A549 (cell line): ENCODE measurements around the gene COL17A1. TPM values are rescaled to one million over a fixed set of nuclear protein-coding genes. Genes with fewer than 3 reads are reported as not detected.

Experiments used
- ATAC-seq, 2 experiments: fragments of 200-7000 bp in 1 of 2; fragments of >200 bp in 1 of 2; cut with Nextera tagmentation in 1 of 2; cut with Tn5 transposase in 1 of 2; 3 replicates each; pipeline versions ENCODE4 v1.8.0 to v1.9.1; 2018 to 2020; ENCODE audit warnings: mild to moderate bottlenecking in 1 of 2, moderate library complexity in 1 of 2
- CTCF ChIA-PET: fragments of 300-600 bp; sonication (Branson Sonifier 250); formaldehyde crosslinking; extraction: SDS; loops from one replicate; lab custom pipeline; 2021; ENCODE audit warnings: antibody characterized with exemption, inconsistent platforms; lab: Yijun Ruan, JAX
- POLR2A ChIA-PET: fragments of 350-600 bp; formaldehyde crosslinking; extraction: SDS; loops from one replicate; lab custom pipeline; 2021; ENCODE audit warnings: antibody characterized with exemption, inconsistent platforms; lab: Yijun Ruan, JAX
- DNase-seq, 2 experiments: peaks; one replicate each; pipeline versions ENCODE4 v3.0.0 to v3.0.0-alpha.2; 2011 to 2016; ENCODE audit warnings: low read depth in 1 of 2, low spot score in 1 of 2
- FAIRE-seq: peaks from 2 replicates; lab custom pipeline; 2011; peaks lifted over from hg19 to GRCh38; lab: Jason Lieb, UNC
- H3K27ac ChIP-seq, 2 experiments: fragments of >200 bp; sonication (Bioruptor Twin); formaldehyde crosslinking; 3 replicates each; pipeline ENCODE4 v1.5.1; 2016 to 2017
- H3K4me1 ChIP-seq: fragments of >200 bp; sonication (Bioruptor Twin); formaldehyde crosslinking; 3 replicates; pipeline ENCODE4 v1.6.1; 2016
- H3K4me2 ChIP-seq: fragments of >200 bp; sonication (Bioruptor Twin); formaldehyde crosslinking; 3 replicates; pipeline ENCODE4 v1.6.1; 2016
- H3K4me3 ChIP-seq: fragments of >200 bp; sonication (Bioruptor Twin); formaldehyde crosslinking; 3 replicates; pipeline ENCODE4 v1.5.1; 2016
- H3K9me3 ChIP-seq: fragments of >200 bp; sonication (Bioruptor Twin); formaldehyde crosslinking; 3 replicates; pipeline ENCODE4 v1.6.1; 2016
- CBX8 ChIP-seq: fragments of 200-600 bp; sonication (generic); IDR thresholded peaks from 2 replicates; pipeline ENCODE4 v1.6.1; 2016
- CEBPB ChIP-seq, 2 experiments: fragments of >200 bp in 1 of 2; sonication (Bioruptor Twin) in 1 of 2; formaldehyde crosslinking in 1 of 2; IDR thresholded peaks; 2 replicates each; pipeline ENCODE4 v1.6.1; 2012 to 2016
- EHF ChIP-seq: fragments of 250-450 bp; sonication (Bioruptor Pico); IDR thresholded peaks from 2 replicates; pipeline ENCODE4 v1.5.0; 2020; ENCODE audit warnings: mild to moderate bottlenecking
- EHMT2 ChIP-seq: fragments of 200-600 bp; sonication (generic); IDR thresholded peaks from 2 replicates; pipeline ENCODE4 v1.6.1; 2016; ENCODE audit warnings: antibody characterized with exemption, low read depth, mild to moderate bottlenecking, moderate library complexity
- GATA3 ChIP-seq: IDR thresholded peaks from 2 replicates; pipeline ENCODE4 v1.6.1; 2012; ENCODE audit warnings: borderline replicate concordance
- HEYL ChIP-seq: fragments of 250-450 bp; sonication (Bioruptor Pico); IDR thresholded peaks from 2 replicates; pipeline ENCODE4 v1.8.0; 2021; ENCODE audit warnings: mild to moderate bottlenecking, moderate library complexity
- HOXB5 ChIP-seq: fragments of 250-450 bp; sonication (Bioruptor Pico); IDR thresholded peaks from 2 replicates; pipeline ENCODE4 v1.5.0; 2020; ENCODE audit warnings: mild to moderate bottlenecking, moderate library complexity
- JUN ChIP-seq, 2 experiments: fragments of >200 bp; sonication (Bioruptor Twin); formaldehyde crosslinking; IDR thresholded peaks; 2 replicates in 1 of 2; 3 replicates in 1 of 2; pipeline ENCODE4 v1.6.1; 2016 to 2017
- JUNB ChIP-seq: fragments of >200 bp; sonication (Bioruptor Twin); formaldehyde crosslinking; IDR thresholded peaks from 2 replicates; pipeline ENCODE4 v1.6.1; 2016
- PHF8 ChIP-seq: fragments of 200-600 bp; sonication (generic); IDR thresholded peaks from 2 replicates; pipeline ENCODE4 v1.6.1; 2016; ENCODE audit warnings: low read depth, mild to moderate bottlenecking, antibody characterized with exemption, moderate library complexity, borderline replicate concordance
- RAD21 ChIP-seq, 2 experiments: fragments of >200 bp in 1 of 2; sonication (Bioruptor Twin) in 1 of 2; formaldehyde crosslinking in 1 of 2; IDR thresholded peaks in 1 of 2; conservative IDR thresholded peaks in 1 of 2; 2 replicates in 1 of 2; 3 replicates in 1 of 2; pipeline ENCODE4 v1.6.1; 2012 to 2018; ENCODE audit warnings: inconsistent platforms in 1 of 2
- RARB ChIP-seq: fragments of 250-450 bp; sonication (Bioruptor Pico); IDR thresholded peaks from 2 replicates; pipeline ENCODE4 v1.8.0; 2021; ENCODE audit warnings: mild to moderate bottlenecking, moderate library complexity
- RNF2 ChIP-seq: fragments of 200-600 bp; sonication (generic); IDR thresholded peaks from 2 replicates; pipeline ENCODE4 v1.6.1; 2016; ENCODE audit warnings: low read depth, mild to moderate bottlenecking, antibody characterized with exemption, moderate library complexity, borderline replicate concordance
- SREBF2 ChIP-seq: fragments of 450-650 bp; IDR thresholded peaks from 2 replicates; pipeline ENCODE4 v1.6.1; 2014; ENCODE audit warnings: mild to moderate bottlenecking, moderate library complexity
- ZC3H11A ChIP-seq: fragments of 450-650 bp; IDR thresholded peaks from 2 replicates; pipeline ENCODE4 v1.6.1; 2014; ENCODE audit warnings: antibody characterized with exemption, mild to moderate bottlenecking
- ZSCAN20 ChIP-seq: fragments of 250-450 bp; sonication (Bioruptor Pico); IDR thresholded peaks from 2 replicates; pipeline ENCODE4 v1.8.0; 2022; ENCODE audit warnings: mild to moderate bottlenecking, moderate library complexity
- WGBS: methylation state at CpG from one replicate; pipeline ENCODE4 v1.1.6; 2017; ENCODE audit errors: missing lambda C conversion rate; 5-methylcytosine and 5-hydroxymethylcytosine counted together
- polyA plus RNA-seq, 4 experiments: library from polyadenylated mRNA; depleted of rRNA in 3 of 4; stranded (reverse); fragments of >200 nt; fragmentation: RNase III in 1 of 4; extraction: RNeasy Plus Mini Kit Qiagen cat#74134 plus additional on column Dnase treatment in 1 of 4; gene quantifications; 2 replicates in 3 of 4; 3 replicates in 1 of 4; pipeline ENCODE4 v1.2.3, GENCODE V29; 2011 to 2017
- TF ChIP-seq, protein P1 (sequence below): IDR thresholded peaks from 2 replicates; pipeline ENCODE4 v1.6.1; 2012
- TF ChIP-seq, protein P2 (sequence below): fragments of 150-350 bp; IDR thresholded peaks from 2 replicates; pipeline ENCODE4 v1.6.1; 2014; ENCODE audit warnings: low read depth, mild to moderate bottlenecking, low read length
- TF ChIP-seq, protein P3 (sequence below): fragments of 250-450 bp; sonication (Bioruptor Pico); IDR thresholded peaks from 2 replicates; pipeline ENCODE4 v1.5.0; 2020; ENCODE audit warnings: low read depth, mild to moderate bottlenecking, moderate library complexity
- TF ChIP-seq, protein P4 (sequence below): IDR thresholded peaks from 2 replicates; pipeline ENCODE4 v1.6.1; 2012

Gene COL17A1
- polyA plus RNA-seq, 2 of the 4 experiments (the other 2 are of a cell fraction), result 1.3 to 1.6 TPM

DNA sequence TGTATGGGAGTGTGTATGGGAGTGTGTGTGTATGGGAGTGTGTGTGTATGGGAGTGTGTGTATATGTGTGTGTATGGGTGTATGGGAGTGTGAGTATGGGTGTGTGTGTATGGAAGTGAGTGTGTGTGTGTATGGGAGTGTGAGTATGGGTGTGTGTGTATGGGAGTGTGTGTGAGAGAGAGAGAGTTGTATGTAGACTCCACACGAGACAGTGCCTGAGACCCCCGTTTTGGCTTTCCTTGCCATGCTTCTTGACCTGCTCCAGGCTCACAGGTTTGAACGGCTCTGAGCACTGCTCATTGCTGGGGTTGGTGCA lies 49.7 kb downstream of the COL17A1 start:
- 61% methylated on average over 3 of the region's 3 CpGs for WGBS
- ChIA-PET POLR2A (no interaction called here), CTCF (interaction anchor here (0.9 to 7.2 kb wide), 3 partner anchors 30 to 270 kb away, joined by 3 to 60 read pairs (median 4); partner anchors contain the start of gene SFR1)
- Histone ChIP-seq H3K4me3 (no peak overlapping the region), H3K4me1 (no peaks in the 10 kb centered on the region), H3K27ac (no peak overlapping the region), H3K4me2 (no peak overlapping the region), H3K9me3 (no peaks in the 10 kb centered on the region)
- ATAC-seq (peak; percentile 4 to 36; a peak in 2 of 6 replicates), FAIRE-seq (no peak), DNase-seq (no peak)
- TF ChIP-seq CEBPB (IDR thresholded peaks at IDR 0.05) (no peak), RNF2 (no peak), HOXB5 (no peak), CBX8 (no peak)

DNA sequence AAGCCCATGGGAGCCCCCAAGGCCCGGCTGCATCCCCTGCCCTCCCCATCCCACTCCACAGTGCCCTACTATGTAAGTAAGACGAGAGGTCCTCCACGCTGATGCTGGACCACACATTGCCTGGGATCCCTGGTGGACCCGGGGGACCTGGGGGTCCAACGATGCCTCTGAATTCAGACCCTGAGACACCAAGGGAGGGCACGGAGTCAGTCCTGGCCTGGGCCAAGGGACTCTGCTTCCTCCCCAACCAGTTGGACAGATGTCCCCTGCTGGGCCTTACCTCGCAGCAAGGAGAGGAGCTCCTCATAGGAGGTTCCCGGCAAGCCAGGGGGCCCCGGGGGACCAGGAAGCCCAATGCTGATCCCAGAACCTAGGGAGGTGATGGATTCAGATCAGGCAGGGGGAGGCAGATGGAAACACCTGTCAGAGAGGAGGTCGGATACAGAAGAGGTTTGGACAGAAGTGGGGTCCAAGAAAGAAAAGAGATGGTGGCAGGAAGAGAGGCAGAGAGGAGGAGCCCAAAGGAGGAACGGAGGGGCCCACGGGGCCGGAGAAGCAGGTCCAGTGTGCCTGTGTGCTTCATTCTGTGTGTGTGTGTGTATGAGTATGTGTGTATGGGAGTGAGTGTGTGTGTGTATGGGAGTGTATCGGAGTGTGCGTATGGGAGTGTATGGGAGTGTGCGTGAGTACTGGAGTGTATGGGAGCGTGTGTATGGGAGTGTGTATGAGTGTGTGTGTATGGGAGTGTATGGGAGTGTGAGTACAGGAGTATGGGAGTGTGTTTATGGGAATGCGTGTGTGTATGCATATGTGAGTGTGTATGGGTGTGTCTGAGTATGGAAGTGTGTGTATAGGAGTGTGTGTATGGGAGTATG lies 50.2 kb downstream of the COL17A1 start:
- H3K4me1 ChIP-seq, result no peaks in the 10 kb centered on the region
- no peaks in the 10 kb centered on the region for H3K9me3 ChIP-seq
- TF ChIP-seq, protein P1, sequence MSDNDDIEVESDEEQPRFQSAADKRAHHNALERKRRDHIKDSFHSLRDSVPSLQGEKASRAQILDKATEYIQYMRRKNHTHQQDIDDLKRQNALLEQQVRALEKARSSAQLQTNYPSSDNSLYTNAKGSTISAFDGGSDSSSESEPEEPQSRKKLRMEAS, result no peak
- no peak for TF ChIP-seq RAD21 (conservative IDR thresholded peaks at IDR 0.05 in 1 of 2, IDR thresholded peaks at IDR 0.05 in 1 of 2)
- no peak for TF ChIP-seq JUN (IDR thresholded peaks at IDR 0.05)
- TF ChIP-seq, protein P2, sequence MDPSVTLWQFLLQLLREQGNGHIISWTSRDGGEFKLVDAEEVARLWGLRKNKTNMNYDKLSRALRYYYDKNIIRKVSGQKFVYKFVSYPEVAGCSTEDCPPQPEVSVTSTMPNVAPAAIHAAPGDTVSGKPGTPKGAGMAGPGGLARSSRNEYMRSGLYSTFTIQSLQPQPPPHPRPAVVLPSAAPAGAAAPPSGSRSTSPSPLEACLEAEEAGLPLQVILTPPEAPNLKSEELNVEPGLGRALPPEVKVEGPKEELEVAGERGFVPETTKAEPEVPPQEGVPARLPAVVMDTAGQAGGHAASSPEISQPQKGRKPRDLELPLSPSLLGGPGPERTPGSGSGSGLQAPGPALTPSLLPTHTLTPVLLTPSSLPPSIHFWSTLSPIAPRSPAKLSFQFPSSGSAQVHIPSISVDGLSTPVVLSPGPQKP, result no peak
- TF ChIP-seq HOXB5, result no peak
- no peak for TF ChIP-seq PHF8
- no peak for TF ChIP-seq ZSCAN20 (CRISPR knock-in tag)
- TF ChIP-seq, protein P3, sequence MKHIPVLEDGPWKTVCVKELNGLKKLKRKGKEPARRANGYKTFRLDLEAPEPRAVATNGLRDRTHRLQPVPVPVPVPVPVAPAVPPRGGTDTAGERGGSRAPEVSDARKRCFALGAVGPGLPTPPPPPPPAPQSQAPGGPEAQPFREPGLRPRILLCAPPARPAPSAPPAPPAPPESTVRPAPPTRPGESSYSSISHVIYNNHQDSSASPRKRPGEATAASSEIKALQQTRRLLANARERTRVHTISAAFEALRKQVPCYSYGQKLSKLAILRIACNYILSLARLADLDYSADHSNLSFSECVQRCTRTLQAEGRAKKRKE (CRISPR knock-in tag), result no peak
- TF ChIP-seq EHMT2, result no peak
- no peak for TF ChIP-seq GATA3
- TF ChIP-seq, protein P4, sequence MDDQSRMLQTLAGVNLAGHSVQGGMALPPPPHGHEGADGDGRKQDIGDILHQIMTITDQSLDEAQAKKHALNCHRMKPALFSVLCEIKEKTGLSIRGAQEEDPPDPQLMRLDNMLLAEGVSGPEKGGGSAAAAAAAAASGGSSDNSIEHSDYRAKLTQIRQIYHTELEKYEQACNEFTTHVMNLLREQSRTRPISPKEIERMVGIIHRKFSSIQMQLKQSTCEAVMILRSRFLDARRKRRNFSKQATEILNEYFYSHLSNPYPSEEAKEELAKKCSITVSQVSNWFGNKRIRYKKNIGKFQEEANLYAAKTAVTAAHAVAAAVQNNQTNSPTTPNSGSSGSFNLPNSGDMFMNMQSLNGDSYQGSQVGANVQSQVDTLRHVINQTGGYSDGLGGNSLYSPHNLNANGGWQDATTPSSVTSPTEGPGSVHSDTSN, result no peak
- no peak for TF ChIP-seq EHF
- TF ChIP-seq JUNB, result no peak
- TF ChIP-seq HEYL, result no peak
- no peak for TF ChIP-seq ZC3H11A
- no peak for TF ChIP-seq SREBF2
- TF ChIP-seq RARB (CRISPR knock-in tag), result no peak
- no peak for TF ChIP-seq RNF2
- POLR2A ChIA-PET, result no interaction called here
- ATAC-seq (no peak; a peak in 1 of 6 replicates), FAIRE-seq (no peak), DNase-seq (no peak)
- H3K4me3 ChIP-seq, result no peak overlapping the region
- WGBS, result 86% methylated on average over 17 of the region's 18 CpGs
- CTCF ChIA-PET, result interaction anchor here (0.9 to 7.2 kb wide), 3 partner anchors 9 to 271 kb away, joined by 3 to 60 read pairs (median 4); partner anchors contain the start of gene SFR1
- H3K4me2 ChIP-seq, result no peak overlapping the region
- no peak overlapping the region for H3K27ac ChIP-seq
